ENCODE measurements around the gene ANO6. TPM values are rescaled to one million over a fixed set of nuclear protein-coding genes. Genes with fewer than 3 reads are reported as not detected.
A peak's percentile ranks its signal among the peaks of the same experiment; 100 is the strongest.

ANO6 gene
- total RNA-seq, 1 donor from 2014 or later = 85.0 TPM

DNA sequence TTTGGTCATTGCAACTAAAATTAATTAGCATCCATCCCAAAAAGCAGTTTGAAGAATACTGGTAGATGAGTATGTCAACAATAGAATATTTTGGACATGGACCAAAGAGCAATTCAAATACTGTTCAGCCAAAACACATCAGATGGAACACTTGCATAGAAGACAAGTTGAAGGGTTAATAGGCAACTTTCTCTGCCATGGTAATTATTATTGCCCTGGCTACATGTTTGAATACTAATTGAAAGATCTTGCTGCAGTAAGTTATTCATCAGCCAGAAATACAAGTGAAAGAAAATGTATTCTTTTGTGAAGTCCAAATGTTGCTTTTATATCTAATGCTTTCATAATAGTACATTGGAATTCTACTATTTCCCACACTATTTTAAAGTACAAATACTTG, 10.1 kb downstream of the ANO6 start:
- peaks cover 17% of the 10 kb centered on the region for H3K4me1 ChIP-seq
- intact Hi-C loops (cut with DNase I) = no loop called here
- H3K9me3 ChIP-seq = no peaks in the 10 kb centered on the region
- no peak overlapping the region for H3K27ac ChIP-seq
- no peaks in the 10 kb centered on the region for H3K27me3 ChIP-seq
- ATAC-seq (no peak), DNase-seq (no peak)
- TF ChIP-seq, protein P1, sequence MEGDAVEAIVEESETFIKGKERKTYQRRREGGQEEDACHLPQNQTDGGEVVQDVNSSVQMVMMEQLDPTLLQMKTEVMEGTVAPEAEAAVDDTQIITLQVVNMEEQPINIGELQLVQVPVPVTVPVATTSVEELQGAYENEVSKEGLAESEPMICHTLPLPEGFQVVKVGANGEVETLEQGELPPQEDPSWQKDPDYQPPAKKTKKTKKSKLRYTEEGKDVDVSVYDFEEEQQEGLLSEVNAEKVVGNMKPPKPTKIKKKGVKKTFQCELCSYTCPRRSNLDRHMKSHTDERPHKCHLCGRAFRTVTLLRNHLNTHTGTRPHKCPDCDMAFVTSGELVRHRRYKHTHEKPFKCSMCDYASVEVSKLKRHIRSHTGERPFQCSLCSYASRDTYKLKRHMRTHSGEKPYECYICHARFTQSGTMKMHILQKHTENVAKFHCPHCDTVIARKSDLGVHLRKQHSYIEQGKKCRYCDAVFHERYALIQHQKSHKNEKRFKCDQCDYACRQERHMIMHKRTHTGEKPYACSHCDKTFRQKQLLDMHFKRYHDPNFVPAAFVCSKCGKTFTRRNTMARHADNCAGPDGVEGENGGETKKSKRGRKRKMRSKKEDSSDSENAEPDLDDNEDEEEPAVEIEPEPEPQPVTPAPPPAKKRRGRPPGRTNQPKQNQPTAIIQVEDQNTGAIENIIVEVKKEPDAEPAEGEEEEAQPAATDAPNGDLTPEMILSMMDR (IDR thresholded peaks at IDR 0.05) = no peak
- no peaks in the 10 kb centered on the region for H3K36me3 ChIP-seq
- no peak overlapping the region for H3K4me3 ChIP-seq

DNA sequence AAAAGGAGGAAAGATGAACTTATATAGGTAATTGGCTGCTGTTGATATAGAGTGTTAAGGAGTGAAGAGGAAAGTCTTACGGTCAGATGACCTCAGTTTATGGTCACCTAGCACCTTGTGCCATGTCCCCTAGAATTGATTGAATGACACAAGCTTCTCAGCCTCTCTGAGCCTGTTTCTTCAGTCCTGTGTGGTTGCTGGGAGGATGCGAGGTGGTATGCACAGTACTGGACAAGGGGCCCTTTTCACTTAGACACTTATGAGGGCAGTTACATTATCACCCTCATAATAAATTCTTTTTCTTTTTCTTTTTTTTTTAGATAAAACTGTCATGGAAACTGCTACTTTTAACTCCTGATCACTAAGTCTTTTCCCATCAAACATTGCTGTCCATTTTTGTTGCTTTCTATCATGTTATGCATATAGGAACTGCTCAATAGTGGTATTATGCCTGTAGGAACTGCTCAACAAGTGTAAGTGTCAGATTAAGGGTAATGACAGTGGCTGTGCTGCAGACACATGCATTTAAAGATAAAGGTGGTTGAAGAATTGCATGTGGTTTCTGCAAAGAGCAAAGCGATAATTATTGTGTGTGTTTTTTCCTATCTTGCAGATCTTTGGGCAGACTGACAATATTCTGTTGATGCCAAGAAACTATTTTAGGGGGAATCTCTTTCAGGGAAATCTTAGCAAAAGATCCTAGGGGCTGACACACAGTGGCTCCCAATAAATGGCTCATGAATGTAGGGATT, 11.6 kb downstream of the ANO6 start:
- intact Hi-C loops (cut with DNase I) = no loop called here
- TF ChIP-seq, protein P1 (IDR thresholded peaks at IDR 0.05) = no peak
- no peaks in the 10 kb centered on the region for H3K36me3 ChIP-seq
- no peaks in the 10 kb centered on the region for H3K9me3 ChIP-seq
- no peak for ATAC-seq
- H3K27me3 ChIP-seq = no peaks in the 10 kb centered on the region
- no peak for DNase-seq
- peaks cover 22% of the 10 kb centered on the region for H3K4me1 ChIP-seq
- no peak overlapping the region for H3K27ac ChIP-seq
- H3K4me3 ChIP-seq = no peak overlapping the region

DNA sequence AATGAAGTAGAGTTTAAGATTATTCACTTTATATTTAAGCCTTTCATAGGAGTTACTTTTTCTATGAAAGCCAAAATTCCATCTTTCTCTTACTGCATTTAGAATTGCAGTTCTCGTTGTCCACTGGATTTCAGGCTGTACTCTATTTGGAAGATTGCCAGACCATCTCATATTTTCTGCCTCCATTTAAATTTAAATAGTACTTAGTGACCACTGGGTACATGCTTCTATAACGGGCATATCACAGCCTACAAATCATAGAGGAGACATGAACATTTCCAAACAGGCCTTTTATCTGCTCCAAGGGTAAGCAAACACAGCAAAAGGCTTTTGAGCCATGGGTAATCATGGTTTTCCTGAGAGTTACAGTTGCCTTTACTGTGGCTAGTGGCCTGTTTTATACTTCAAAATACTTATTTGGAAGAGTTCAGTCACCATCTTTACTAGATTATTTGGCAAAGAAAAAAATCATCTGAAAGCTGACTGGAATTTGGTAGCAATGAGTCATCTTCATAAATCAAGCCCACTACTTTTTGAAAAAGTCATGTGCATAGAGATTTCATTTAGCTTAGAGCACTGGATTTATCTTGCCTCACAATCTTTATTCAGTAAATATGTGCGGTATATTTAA, 15.7 kb downstream of the ANO6 start:
- Histone ChIP-seq H3K9me3 (no peaks in the 10 kb centered on the region), H3K4me1 (peaks cover 42% of the 10 kb centered on the region), H3K4me3 (no peak overlapping the region), H3K27ac (peak overlapping the region; percentile 15), H3K27me3 (no peaks in the 10 kb centered on the region), H3K36me3 (no peaks in the 10 kb centered on the region)
- DNase-seq (no peak), ATAC-seq (no peak)
- TF ChIP-seq, protein P1 (IDR thresholded peaks at IDR 0.05) = no peak
- intact Hi-C loops (cut with DNase I) = no loop called here

DNA sequence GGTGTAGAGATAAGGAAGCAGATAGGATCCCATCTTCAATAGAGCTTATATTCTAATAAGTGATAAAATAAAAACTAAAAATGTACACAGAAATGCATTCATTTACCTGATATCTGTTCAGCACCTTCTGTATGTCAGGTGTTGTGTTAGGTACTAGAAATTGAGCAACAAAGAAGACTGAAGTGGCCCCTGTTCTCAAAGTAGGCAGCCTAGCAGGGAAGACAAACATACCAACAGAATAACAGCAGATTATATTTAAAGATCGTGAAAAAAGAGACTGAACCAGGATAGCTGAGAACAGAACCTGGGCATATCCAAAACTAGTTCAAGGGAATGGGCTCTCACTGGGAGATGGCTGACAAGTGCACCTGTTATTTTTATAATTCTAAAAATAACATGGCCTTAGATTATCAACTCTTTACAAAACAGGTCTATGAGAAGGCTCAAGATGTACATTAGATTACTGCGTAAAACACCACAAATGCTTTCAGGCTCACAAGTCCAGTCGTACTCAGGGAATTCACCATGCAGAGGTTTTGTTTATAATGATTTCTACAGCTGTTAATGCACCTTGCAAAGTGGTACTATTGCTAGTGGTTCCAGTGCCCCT, 16.4 kb downstream of the ANO6 start:
- ATAC-seq = peak; percentile 48
- intact Hi-C loops (cut with DNase I) = no loop called here
- TF ChIP-seq, protein P1 (IDR thresholded peaks at IDR 0.05) = no peak
- Histone ChIP-seq H3K4me1 (peaks cover 42% of the 10 kb centered on the region), H3K27ac (peak overlapping the region; percentile 74), H3K27me3 (no peaks in the 10 kb centered on the region), H3K4me3 (no peak overlapping the region), H3K36me3 (no peaks in the 10 kb centered on the region), H3K9me3 (no peaks in the 10 kb centered on the region)
- no peak for DNase-seq

DNA sequence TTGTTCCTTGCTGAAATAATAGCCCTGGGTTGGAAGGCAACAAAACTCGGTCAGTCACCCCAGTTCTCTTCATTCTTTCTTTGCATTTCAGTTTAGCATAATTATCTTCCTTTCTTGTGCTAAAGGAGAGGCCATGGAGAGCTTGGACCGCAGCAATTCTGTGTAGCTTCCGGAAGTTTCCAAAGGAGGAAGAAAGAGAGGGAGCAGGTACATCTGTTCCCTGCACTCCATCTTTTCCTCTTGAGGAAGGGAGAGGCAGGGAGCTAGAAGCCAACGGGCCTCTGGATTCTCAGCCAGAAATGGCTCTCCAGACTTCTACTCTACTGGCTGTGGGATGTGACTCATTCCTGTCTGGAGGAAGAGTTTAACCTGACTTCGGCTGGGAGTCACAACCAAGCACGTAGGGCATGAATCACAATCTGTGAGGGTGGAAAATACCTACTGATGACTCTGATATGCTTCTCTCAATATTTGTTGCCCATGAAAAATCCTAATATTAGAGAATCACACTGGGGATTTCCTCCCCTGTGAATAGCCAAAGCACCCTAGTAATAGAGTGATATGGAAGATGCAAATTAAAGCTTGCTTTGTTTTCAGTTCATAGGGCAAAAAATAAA, 17.0 kb downstream of the ANO6 start:
- DNase-seq = no peak
- H3K27me3 ChIP-seq = no peaks in the 10 kb centered on the region

More for the DNA sequence above, 17.0 kb downstream of the ANO6 start:
- Histone ChIP-seq H3K9me3 (no peaks in the 10 kb centered on the region), H3K4me3 (no peak overlapping the region), H3K27ac (peak overlapping the region; percentile 74), H3K4me1 (peaks cover 42% of the 10 kb centered on the region), H3K36me3 (no peaks in the 10 kb centered on the region)
- peak; percentile 65 for ATAC-seq
- intact Hi-C loops (cut with DNase I) = no loop called here
- TF ChIP-seq, protein P1 (IDR thresholded peaks at IDR 0.05) = no peak
